Hepatocyte (in vitro differentiated cells): Measurements from ENCODE around the gene C22orf23.

ENCODE experiments used
- CTCF ChIP-seq: fragments of 200-600 bp; sonication (generic); IDR thresholded peaks from 2 replicates; pipeline ENCODE4 v1.5.1; 2016; ENCODE audit warnings: antibody characterized with exemption, mild to moderate bottlenecking; ENCODE audit not compliant: poor library complexity
- EZH2 ChIP-seq: fragments of 200-600 bp; sonication (generic); IDR thresholded peaks from 2 replicates; pipeline ENCODE4 v1.6.1; 2016; ENCODE audit warnings: antibody characterized with exemption, mild to moderate bottlenecking, borderline replicate concordance
- EZH2phosphoT487 ChIP-seq: fragments of 200-600 bp; sonication (generic); IDR thresholded peaks from one replicate; pipeline ENCODE4 v1.6.1; 2018; ENCODE audit warnings: antibody characterized with exemption, mild to moderate bottlenecking, low read depth, moderate library complexity; ENCODE audit not compliant: unreplicated experiment, severe bottlenecking

- TF ChIP-seq EZH2phosphoT487, result no peak
- TF ChIP-seq CTCF, result no peak
- no peak for TF ChIP-seq EZH2
Measured at GRCh38 chr22:37920126-37920525, 33.3 kb downstream of the C22orf23 start.
